ENCODE results near the gene PITPNC1. TPM values are rescaled to one million over a fixed set of nuclear protein-coding genes. Genes with fewer than 3 reads are reported as not detected.

The PITPNC1 gene
- total and polyA plus RNA-seq, 2 donors (not counting 1 experiment from before 2014, with no cell fraction given): 4.7 to 26.1 TPM

DNA sequence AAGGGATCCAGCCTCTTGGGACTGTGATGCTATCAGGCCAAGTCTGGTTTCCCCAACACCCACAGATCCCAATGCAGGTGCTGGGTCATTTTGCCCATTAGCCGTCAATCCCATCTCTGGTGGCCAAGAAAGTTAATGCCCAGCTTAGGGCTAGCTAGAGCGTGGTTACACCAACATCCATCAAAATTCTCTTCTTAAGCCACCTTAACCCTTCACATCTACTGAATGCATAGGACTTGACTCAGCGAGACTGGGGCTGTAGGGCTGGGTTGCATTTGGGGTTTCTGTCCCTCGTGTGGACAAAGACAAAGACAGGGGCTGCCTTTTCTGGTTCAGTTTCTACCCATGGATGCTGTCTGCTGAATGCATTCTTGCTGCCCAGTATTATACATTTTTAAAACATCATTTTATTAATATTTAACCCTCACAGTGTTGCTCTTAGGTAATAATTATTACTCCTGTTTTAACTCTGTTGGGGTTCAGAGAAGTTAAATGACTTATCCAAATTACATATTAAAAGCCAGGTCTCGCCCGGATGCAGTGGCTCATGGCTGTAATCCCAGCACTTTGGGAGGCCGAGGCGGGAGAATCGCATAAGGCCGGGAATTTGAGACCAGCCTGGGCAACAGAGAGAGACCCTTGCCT, 199.5 kb downstream of the PITPNC1 start:
- POLR2A ChIA-PET: no interaction called here
- Histone ChIP-seq H3K27me3 (replicated peaks in 1 of 4; ENCODE audit: control extremely low read depth in 1 of 4, control insufficient read depth in 3 of 4, insufficient read depth in 4 of 4, low read length in 3 of 4) (no peaks in the 10 kb centered on the region), H3K9ac (ENCODE audit: low read length) (no peak overlapping the region), H4K20me1 (ENCODE audit: control insufficient read depth, insufficient read depth, low read length, poor library complexity, severe bottlenecking) (no peaks in the 10 kb centered on the region), H3K4me3 (ENCODE audit: control extremely low read depth in 1 of 5, extremely low read depth in 1 of 5, insufficient read depth in 1 of 5, low read depth in 2 of 5, low read length in 4 of 5) (no peak overlapping the region), H3K79me2 (ENCODE audit: control insufficient read depth, insufficient read depth, low read length) (no peaks in the 10 kb centered on the region), H3K27ac (ENCODE audit: low read length in 2 of 2) (no peak overlapping the region), H2AFZ (ENCODE audit: insufficient read depth, low read depth, low read length, poor library complexity, severe bottlenecking) (no peak overlapping the region), H3K4me1 (ENCODE audit: control insufficient read depth in 2 of 2, insufficient read depth in 2 of 2, low read length in 2 of 2) (peaks cover 0 to 30% of the 10 kb centered on the region in 2 donors), H3K4me2 (replicated peaks; ENCODE audit: low read depth, low read length, poor library complexity, severe bottlenecking) (no peak overlapping the region), H3K9me3 (ENCODE audit: control extremely low read depth in 1 of 3, control insufficient read depth in 2 of 3, insufficient read depth in 1 of 3, low read length in 2 of 3) (no peaks in the 10 kb centered on the region), H3K36me3 (replicated peaks in 1 of 2; ENCODE audit: control extremely low read depth in 1 of 2, control insufficient read depth in 1 of 2, extremely low read depth in 1 of 2, insufficient read depth in 2 of 2, low read length in 1 of 2) (no peaks in the 10 kb centered on the region)
- ATAC-seq (ENCODE audit: low read depth) (no peak), DNase-seq (no peak)
- WGBS (ENCODE audit: insufficient coverage): 100% methylated on average over 6 of the region's 10 CpGs
- peaks cover 60% of the 10 kb centered on the region for H3K4me1 Mint-ChIP-seq
- CTCF ChIA-PET: interaction anchor here (1.2 kb wide), 1 partner anchor 17 kb away, joined by 4 read pairs; no protein-coding TSS in a partner anchor
- no peak overlapping the region for H3K27ac Mint-ChIP-seq
- intact Hi-C loops (cut with micrococcal nuclease): loop anchor here (5.0 to 10.0 kb wide), 2 partner anchors 92 to 111 kb away; no protein-coding TSS in a partner anchor
- TF ChIP-seq, protein P1, sequence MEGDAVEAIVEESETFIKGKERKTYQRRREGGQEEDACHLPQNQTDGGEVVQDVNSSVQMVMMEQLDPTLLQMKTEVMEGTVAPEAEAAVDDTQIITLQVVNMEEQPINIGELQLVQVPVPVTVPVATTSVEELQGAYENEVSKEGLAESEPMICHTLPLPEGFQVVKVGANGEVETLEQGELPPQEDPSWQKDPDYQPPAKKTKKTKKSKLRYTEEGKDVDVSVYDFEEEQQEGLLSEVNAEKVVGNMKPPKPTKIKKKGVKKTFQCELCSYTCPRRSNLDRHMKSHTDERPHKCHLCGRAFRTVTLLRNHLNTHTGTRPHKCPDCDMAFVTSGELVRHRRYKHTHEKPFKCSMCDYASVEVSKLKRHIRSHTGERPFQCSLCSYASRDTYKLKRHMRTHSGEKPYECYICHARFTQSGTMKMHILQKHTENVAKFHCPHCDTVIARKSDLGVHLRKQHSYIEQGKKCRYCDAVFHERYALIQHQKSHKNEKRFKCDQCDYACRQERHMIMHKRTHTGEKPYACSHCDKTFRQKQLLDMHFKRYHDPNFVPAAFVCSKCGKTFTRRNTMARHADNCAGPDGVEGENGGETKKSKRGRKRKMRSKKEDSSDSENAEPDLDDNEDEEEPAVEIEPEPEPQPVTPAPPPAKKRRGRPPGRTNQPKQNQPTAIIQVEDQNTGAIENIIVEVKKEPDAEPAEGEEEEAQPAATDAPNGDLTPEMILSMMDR (IDR thresholded peaks at IDR 0.05): no peak
- TF ChIP-seq EZH2 (IDR thresholded peaks at IDR 0.05; ENCODE audit: borderline replicate concordance, insufficient read depth, low read depth, low read length, poor library complexity, severe bottlenecking): no peak
- peak overlapping the region; percentile 53 for H3K4me3 Mint-ChIP-seq
- no peaks in the 10 kb centered on the region for H3K27me3 Mint-ChIP-seq
- no peaks in the 10 kb centered on the region for H3K9me3 Mint-ChIP-seq (ENCODE audit: insufficient read depth)

DNA sequence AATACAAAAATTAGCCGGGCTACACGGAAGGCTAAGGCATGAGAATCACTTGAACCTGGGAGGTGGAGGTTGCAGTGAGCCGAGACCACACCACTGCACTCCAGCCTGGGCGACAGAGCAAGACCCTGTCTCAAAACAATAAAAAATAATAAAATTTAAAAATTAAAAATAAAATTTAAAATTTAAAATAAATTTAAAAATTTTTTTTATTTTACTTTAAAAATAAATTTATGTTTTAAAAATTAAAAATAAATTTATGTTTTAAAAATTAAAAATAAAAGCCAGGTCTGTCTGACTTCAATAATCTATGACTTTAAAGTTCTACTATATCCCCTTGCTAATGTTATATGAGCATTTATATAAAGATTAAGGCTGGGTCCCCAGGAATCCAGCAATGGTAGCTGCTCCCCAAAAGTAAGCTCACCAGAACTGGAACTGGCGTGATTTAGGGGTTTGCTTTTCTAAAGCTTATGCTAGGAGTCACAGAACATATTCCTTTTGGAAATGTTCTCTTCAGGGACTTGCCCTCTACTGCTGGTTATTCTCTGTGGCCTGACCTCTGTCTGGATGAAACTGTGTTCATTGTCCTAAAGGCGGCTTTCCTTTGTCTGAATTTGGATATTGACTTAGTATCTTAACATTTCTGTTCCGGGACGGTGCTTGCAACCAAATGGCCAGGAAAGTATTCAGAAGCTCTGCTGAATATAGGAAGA, 200.5 kb downstream of the PITPNC1 start:
- Mint-ChIP-seq H3K4me3 (no peak overlapping the region), H3K9me3 (ENCODE audit: insufficient read depth) (no peaks in the 10 kb centered on the region), H3K27ac (no peak overlapping the region), H3K27me3 (no peaks in the 10 kb centered on the region), H3K4me1 (peaks cover 51% of the 10 kb centered on the region)
- Histone ChIP-seq H3K4me2 (replicated peaks; ENCODE audit: low read depth, low read length, poor library complexity, severe bottlenecking) (no peak overlapping the region), H4K20me1 (ENCODE audit: control insufficient read depth, insufficient read depth, low read length, poor library complexity, severe bottlenecking) (no peaks in the 10 kb centered on the region), H2AFZ (ENCODE audit: insufficient read depth, low read depth, low read length, poor library complexity, severe bottlenecking) (no peak overlapping the region), H3K4me3 (ENCODE audit: control extremely low read depth in 1 of 5, extremely low read depth in 1 of 5, insufficient read depth in 1 of 5, low read depth in 2 of 5, low read length in 4 of 5) (no peak overlapping the region), H3K9ac (ENCODE audit: low read length) (no peak overlapping the region), H3K4me1 (ENCODE audit: control insufficient read depth in 2 of 2, insufficient read depth in 2 of 2, low read length in 2 of 2) (peaks cover 0 to 26% of the 10 kb centered on the region in 2 donors), H3K79me2 (ENCODE audit: control insufficient read depth, insufficient read depth, low read length) (no peaks in the 10 kb centered on the region), H3K27me3 (replicated peaks in 1 of 4; ENCODE audit: control extremely low read depth in 1 of 4, control insufficient read depth in 3 of 4, insufficient read depth in 4 of 4, low read length in 3 of 4) (no peaks in the 10 kb centered on the region), H3K36me3 (replicated peaks in 1 of 2; ENCODE audit: control extremely low read depth in 1 of 2, control insufficient read depth in 1 of 2, extremely low read depth in 1 of 2, insufficient read depth in 2 of 2, low read length in 1 of 2) (no peaks in the 10 kb centered on the region), H3K27ac (ENCODE audit: low read length in 2 of 2) (no peak overlapping the region), H3K9me3 (ENCODE audit: control extremely low read depth in 1 of 3, control insufficient read depth in 2 of 3, insufficient read depth in 1 of 3, low read length in 2 of 3) (no peaks in the 10 kb centered on the region)
- no peak for ATAC-seq (ENCODE audit: low read depth)
- intact Hi-C loops (cut with micrococcal nuclease): loop anchor here (5.0 to 10.0 kb wide), 2 partner anchors 93 to 110 kb away; no protein-coding TSS in a partner anchor
- WGBS (ENCODE audit: insufficient coverage): 85% methylated on average over 4 of the region's 8 CpGs
- no peak for TF ChIP-seq EZH2 (IDR thresholded peaks at IDR 0.05; ENCODE audit: borderline replicate concordance, insufficient read depth, low read depth, low read length, poor library complexity, severe bottlenecking)
- TF ChIP-seq, protein P1 (IDR thresholded peaks at IDR 0.05): no peak
- ChIA-PET CTCF (interaction anchor here (0.7 to 2.9 kb wide), 2 partner anchors 25 to 1835 kb away, joined by 3 to 10 read pairs; no protein-coding TSS in a partner anchor), POLR2A (no interaction called here)
- DNase-seq: no peak
